AG10803 (cell line): Measurements from ENCODE around the gene KLC4.

ENCODE experiments used
- DNase-seq: peaks from one replicate; pipeline ENCODE4 v3.0.0; 2010; ENCODE audit warnings: low read depth
- H3K4me3 ChIP-seq: 2 replicates; pipeline ENCODE4 v1.5.1; 2011; ENCODE audit warnings: mild to moderate bottlenecking, low read length, control low read depth
- TF ChIP-seq, protein P1 (sequence below): conservative IDR thresholded peaks from 2 replicates; pipeline ENCODE4 v1.5.1; 2011; ENCODE audit warnings: mild to moderate bottlenecking, low read length, control low read depth, inconsistent platforms

KLC4 gene

GRCh38 chr6:43089467-43089866 lies 30.0 kb downstream of the KLC4 start:
- no peak for DNase-seq
- TF ChIP-seq, protein P1, sequence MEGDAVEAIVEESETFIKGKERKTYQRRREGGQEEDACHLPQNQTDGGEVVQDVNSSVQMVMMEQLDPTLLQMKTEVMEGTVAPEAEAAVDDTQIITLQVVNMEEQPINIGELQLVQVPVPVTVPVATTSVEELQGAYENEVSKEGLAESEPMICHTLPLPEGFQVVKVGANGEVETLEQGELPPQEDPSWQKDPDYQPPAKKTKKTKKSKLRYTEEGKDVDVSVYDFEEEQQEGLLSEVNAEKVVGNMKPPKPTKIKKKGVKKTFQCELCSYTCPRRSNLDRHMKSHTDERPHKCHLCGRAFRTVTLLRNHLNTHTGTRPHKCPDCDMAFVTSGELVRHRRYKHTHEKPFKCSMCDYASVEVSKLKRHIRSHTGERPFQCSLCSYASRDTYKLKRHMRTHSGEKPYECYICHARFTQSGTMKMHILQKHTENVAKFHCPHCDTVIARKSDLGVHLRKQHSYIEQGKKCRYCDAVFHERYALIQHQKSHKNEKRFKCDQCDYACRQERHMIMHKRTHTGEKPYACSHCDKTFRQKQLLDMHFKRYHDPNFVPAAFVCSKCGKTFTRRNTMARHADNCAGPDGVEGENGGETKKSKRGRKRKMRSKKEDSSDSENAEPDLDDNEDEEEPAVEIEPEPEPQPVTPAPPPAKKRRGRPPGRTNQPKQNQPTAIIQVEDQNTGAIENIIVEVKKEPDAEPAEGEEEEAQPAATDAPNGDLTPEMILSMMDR = no peak
- no peak overlapping the region; the same call in 1 of the 2 replicates for H3K4me3 ChIP-seq

DNA sequence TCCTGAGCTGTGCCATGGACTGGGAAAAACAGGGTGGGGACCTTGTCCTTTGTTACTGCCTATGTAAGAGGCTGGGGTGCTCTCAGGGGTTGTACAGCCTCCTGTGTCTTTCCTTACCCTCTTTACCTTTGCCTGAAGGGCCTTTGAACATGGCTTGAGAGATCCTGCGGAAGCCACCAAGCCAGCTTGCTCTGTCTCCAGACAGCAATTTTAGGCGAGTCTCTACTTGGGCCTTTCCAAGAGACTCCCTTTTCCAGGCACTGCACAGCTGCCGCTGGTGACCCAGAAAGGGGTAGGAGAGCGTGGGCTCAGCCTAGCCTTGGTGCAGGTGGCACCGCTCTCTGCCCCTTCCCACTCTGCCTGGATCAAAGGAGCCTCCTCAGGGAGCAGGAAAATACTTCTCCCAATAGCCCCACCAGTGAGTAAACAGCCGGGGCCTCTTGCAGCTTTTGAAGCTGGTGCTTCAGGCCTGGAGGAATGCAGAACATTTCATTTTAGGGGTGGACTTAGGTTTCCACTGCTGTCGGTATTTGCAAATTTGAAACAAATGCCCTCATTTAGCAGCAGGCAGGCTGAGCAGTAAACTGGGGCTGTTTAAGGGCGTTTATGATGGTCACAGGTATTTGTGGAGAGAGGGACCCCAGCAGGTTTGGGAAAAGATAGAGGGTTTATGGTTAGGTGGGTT lies 30.6 kb downstream of the KLC4 start:
- H3K4me3 ChIP-seq = peak overlapping the region; percentile 9; the same call in 1 of the 2 replicates
- DNase-seq = peak; percentile 73
- TF ChIP-seq, protein P1 = no peak

GRCh38 chr6:43090559-43090956 lies 31.1 kb downstream of the KLC4 start:
- no peak for DNase-seq
- no peak overlapping the region for H3K4me3 ChIP-seq
- TF ChIP-seq, protein P1 = no peak

- TF ChIP-seq, protein P1 = no peak
- DNase-seq = no peak
- no peak overlapping the region for H3K4me3 ChIP-seq
These were observed 31.6 kb downstream of the KLC4 start for GRCh38 chr6:43091020-43091419.

- no peak overlapping the region for H3K4me3 ChIP-seq
- TF ChIP-seq, protein P1 = no peak
- no peak for DNase-seq
These were observed 32.1 kb downstream of the KLC4 start for GRCh38 chr6:43091436-43091991.

DNA sequence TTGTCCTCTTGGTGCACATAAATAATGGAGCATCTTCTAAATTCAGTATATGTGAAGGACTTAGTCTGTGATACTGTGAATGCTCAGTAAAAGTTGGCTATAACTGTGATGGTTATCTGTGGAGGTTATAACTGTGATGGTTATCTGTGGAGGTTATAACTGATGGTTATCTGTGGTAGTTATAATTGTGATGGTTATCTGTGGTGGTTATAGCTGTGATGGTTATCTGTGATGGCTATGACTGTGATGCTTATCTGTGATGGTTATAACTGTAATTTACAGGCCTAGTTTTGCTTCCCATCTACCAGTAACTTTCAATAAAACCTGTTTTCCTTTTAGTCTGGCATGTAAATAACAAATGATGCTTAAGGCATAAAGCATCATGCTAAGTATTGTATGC lies 33.2 kb downstream of the KLC4 start:
- no peak for DNase-seq
- TF ChIP-seq, protein P1 = no peak
- no peak overlapping the region for H3K4me3 ChIP-seq

DNA sequence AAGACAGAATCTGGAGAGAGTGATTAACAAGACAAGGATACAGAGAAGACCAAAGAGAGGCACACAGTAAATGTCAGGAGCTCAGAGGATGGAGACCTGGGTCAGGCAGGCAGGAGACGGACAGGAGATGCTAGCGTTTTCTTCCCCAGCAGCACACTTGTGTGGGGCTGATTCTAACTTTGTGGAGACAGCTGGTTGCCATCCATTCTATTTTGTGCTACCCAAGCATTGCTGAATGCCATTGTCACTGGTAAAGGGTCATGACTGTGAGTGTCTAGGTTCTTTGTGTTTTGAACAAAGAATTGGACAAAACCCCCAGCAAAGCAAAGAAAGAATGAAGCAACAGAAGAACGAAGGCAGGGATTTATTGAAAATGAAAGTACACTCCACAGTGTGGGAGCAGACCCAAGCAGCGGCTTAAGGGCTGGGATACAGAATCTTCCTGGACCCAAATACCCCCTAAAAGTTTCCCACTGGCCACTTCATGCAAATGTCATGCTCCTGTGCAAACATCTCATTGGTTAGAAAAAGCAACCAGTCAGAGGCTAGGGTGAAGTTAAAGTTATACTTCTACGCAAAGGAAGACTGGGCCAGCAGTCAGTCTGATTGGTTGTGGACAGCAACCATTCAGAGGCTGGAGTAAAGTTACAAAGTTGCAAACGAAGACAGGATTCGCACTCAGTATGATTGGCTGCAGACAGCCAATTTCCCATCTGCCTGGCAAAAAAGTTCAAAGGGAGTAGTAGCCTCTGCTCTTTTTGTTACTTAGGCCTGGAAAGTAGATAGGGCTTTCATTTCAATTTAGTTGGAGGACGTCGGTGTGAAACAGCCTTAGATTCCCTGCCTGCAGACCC lies 34.2 kb downstream of the KLC4 start:
- peak; percentile 91 for DNase-seq
- peak overlapping the region; percentile 52 for H3K4me3 ChIP-seq
- TF ChIP-seq, protein P1 = no peak
